Measurements from ENCODE around the gene STEAP1.
"Not testable (repeated sequence)": the region's sequence is repeated elsewhere in the genome, so short reads cannot be mapped to it uniquely, and the experiment has no call there.

Gene STEAP1

DNA sequence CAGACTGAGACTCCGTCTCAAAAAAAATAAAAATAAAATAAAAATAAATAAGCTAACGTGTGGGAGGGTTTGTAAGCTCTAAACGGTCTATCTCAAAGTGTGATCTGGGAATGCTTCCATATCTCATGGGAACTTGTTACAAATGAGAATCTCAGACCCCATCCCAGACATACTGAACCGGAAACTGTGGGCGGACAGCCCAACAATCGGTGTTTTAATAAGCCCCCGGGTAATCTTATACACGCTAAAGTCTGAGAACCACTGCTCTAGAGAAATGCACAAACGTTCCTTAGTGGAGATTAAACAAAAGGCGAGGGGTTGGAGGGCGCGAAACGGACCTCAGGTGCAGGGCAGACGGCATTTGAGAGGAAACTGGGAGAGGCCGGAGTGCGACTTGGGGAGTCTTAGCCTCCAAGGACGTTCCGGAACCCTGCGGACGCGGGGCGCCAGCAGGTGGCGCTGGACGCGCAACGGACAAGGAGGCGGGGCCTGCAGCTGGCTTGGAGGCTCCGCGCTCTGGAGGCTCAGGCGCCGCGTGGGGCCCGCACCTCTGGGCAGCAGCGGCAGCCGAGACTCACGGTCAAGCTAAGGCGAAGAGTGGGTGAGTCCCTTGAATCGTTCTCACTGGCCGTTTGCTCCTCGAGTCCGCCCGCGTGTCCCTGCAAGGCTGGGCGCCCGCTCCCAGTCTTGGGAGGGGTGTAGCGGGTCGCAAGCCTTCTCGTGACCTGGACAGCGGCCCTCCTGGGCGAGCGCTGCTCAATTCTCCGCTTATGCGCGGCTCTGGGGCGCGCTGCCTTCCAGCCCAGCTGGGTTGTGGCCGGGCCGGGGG is at the start of gene STEAP1:
STEAP1 (plus strand) TSS at position 527 of the 829 bp plus-strand sequence. CDS start 5,320 bp downstream, outside the sequence.
- peak within 1 kb of the TSS; percentile 51 for H3K4me3 ChIP-seq (ENCODE audit: low read depth, low read length)

DNA sequence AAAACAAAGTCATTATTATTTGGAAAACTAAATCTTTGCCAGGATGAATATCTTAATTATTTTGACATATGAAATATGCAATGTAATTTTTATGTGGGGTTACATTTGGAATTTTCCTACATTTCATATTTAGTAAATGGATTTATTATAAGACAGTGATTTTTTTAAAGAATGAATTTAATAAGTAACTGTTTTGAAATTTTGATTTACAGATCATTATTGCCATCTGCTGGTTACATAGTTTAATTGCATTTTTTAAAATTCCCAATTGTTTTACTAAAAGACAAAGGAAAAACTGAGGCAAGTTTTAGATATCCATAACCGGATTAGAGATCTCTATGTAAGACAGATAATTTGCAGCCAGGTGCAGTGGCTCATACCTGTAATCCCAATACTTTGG is 39.3 kb upstream of the STEAP1 start:
- not testable (repeated sequence) for H3K4me3 ChIP-seq (ENCODE audit: low read depth, low read length)

DNA sequence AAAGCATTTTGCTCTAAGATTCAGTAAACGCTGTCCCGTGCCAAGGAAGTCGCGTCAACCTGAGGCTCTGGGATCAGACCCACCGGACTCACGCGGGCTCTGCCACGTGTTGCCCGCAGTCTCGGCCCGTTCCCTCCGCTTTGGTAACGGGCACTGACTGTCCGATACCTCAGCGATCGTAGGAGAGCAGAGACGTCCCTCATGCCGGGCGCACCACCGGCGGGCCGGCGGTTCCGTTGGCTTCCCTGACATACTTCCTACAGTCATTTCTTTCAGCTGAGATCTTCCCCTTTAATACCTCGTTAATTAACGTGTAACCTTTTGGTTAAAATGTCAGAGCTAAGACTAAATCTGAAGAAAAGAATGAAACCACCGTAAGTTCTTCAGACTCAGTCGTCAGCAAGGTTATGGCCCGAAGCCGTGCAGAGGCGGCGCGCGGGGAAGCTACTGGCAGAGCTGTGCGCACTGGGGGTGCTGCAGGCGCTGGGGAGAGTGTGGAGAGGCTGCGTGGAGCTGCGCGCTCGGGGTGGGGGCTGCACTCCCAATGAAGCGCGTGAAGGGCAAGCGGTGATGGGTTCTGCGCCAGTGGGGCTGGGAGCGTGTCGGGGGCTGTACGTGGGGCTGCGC is 35.6 kb upstream of the STEAP1 start:
- peak overlapping the region; percentile 17 for H3K4me3 ChIP-seq (ENCODE audit: low read depth, low read length)

DNA sequence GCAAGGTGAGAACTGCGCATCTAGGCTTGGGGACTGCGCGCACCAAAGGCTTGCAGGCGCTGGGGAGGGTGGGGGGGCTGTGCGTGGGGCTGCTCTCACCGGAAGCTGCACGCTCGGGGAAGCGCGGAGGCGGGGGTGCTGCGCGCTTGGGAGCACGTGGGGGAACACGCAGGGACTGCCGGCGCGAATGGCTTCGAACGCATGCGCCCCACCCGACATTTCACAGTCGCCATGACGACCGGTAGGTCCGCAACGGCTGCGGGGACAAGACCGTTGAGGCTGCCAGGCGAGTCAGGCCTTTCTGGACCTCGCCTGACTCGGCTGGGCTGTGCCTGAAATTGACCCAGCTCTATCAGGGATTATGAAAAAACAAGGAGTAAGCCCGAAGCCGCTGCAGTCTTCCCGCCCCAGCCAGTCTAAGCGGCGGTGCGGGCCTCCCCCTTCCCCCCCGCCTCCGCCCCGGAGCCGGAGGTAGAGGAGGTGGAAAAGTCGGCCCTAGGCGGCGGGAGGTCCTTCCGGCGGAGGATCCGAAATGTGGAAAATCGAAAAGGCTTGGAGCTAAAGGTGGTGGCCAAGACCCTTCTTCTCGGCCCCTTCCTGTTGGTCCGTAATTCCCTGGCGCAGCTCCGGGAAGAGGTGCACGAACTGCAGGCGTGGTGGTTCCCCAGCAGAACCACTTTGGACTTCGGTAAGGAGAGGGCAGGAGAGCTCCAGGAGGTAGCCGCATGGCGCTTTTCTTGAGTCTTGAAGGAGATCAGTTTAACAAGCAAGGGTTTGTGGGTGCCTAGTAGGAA is 34.9 kb upstream of the STEAP1 start:
- H3K4me3 ChIP-seq (ENCODE audit: low read depth, low read length): peak overlapping the region; percentile 17

DNA sequence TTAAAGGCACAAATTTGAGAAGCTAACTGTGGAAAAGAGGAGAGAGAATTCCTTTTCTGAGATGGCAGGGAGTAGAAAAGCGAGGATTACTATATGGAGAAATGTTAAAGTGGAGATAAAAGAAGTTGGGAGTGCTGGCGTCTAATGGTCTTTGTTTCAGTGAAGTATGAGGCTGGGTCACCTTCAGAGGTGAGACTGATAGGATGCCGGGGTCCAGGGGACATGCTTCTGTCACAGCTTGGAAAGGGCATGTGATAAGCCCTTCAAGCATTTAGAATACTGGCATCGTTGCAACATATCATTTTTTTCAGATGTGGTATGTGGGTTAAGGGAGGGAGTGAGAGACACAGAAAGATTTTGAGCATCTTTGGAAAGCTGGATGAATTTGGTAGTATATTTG is 34.1 kb upstream of the STEAP1 start:
- H3K4me3 ChIP-seq (ENCODE audit: low read depth, low read length): not testable (repeated sequence)

DNA sequence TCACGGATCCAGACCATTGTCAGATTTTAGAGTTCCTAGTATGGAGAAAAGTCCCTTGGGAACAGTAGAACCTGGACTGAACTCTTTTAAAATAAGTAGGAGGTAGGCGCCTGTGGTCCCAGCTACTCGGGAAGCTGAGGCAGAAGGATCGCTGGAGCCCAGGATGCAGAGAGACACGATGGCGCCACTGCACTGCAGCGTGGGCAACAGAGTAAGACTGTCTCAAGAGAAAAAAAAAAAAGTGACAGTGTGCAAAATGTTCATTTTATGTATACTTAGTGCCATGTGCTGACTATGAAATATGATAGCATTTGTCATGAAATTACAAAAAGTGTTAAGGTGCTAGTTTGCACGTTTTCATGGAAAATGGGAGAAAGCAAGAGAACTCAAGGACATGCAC is 22.5 kb upstream of the STEAP1 start:
- not testable (repeated sequence) for H3K4me3 ChIP-seq (ENCODE audit: low read depth, low read length)

DNA sequence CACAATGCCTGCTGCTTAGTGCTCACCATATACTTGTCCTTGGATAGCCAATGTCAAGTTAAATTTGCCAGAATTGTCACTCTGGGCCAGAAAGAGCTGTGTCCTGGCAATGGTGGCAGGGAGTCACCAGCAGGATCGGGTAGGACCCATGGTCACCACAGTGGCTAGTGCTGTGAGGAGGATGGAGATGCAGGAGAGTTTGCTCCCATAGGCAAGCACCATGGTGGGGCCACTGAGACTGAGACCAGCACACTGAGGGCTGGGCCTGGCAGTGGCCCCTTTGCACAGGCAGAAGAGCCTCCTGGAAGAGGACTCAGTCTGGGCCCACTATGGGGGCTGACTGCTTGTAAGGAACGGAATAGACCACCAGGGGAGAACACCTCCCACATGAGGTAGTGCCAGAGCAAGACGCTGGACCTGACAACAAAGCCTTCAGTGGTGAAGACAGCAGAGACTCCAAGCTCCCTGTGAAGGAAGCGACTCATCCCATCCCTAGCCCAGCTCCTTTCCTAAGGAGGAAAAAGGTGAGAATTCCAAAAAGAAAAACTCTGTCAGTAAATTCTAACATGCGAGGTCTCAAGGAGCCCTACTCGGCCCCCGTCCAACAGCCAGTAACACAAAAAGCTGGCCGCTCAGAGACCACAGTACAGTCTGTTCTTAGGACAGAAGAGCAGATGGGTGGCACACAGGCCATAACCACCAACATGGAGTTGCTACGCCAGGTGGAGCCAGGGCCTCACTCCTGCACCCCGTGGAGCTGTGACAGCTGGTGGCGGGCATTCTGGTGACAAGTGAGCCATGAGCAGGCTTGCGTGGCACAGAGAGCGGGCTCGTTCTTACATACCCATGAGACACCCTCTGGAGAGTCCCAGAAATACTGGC is 6.9 kb upstream of the STEAP1 start:
- not testable (repeated sequence) for H3K4me3 ChIP-seq (ENCODE audit: low read depth, low read length)

DNA sequence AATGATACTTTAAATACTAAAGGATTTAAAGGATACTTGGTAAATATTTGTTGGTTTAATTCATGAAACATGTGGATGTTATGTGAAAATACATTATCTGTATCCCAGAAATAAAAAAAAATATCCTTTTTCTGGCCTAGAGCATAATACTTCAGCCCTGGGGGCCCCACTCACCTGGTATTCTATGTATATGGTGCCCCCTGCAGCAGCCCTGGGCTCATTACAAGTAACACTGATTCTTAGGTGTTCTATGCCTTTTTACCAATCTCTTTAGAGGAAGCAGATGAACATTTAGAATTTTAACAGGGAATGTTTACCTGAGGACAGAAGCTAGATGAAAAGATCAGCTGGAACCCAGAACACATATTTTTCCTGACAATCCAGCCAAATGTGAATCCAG is 4.8 kb upstream of the STEAP1 start:
- not testable (repeated sequence) for H3K4me3 ChIP-seq (ENCODE audit: low read depth, low read length)

DNA sequence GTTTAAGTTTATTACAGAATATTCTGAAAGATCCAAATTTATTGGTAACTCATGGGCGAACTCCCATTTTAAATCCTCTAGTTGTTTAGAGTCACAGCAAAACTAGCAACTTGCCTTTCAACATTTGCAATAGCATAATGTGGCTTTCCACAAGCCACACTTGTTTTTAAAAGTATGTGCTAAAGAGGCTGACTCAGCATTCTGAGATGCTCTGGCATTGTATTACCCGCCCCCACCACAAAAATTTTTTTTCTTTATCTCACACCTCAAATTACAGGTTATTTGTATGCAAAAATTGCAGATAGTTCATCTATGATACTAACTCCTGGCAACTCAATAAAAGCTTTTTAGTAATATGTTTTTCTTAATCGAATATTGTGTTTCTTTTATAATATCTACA is 2.4 kb upstream of the STEAP1 start:
- not testable (repeated sequence) for H3K4me3 ChIP-seq (ENCODE audit: low read depth, low read length)

DNA sequence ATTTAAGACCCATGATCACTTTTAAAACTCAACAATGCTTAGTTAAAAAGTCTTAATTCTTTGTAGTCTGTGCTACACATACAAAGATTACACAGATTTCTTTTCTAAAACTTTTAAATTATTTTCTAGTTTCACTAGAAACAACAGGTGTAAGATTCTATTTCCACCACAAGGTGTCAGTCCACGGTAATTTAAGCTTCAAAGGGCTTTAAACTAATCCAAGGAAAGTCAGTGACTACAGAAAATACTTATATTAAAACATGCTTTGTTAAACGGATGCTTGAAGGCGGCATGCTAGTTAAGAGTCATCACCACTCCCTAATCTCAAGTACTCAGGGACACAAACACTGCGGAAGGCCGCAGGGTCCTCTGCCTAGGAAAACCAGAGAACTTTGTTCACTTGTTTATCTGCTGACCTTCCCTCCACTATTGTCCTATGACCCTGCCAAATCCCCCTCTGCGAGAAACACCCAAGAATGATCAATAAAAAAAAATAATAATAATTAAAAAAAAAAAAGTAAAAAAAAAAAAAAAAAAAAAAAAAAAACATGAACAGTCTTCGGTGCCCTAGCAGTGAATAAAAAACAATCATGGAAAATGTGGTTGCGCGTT is 1.5 kb upstream of the STEAP1 start:
- not testable (repeated sequence) for H3K4me3 ChIP-seq (ENCODE audit: low read depth, low read length)

DNA sequence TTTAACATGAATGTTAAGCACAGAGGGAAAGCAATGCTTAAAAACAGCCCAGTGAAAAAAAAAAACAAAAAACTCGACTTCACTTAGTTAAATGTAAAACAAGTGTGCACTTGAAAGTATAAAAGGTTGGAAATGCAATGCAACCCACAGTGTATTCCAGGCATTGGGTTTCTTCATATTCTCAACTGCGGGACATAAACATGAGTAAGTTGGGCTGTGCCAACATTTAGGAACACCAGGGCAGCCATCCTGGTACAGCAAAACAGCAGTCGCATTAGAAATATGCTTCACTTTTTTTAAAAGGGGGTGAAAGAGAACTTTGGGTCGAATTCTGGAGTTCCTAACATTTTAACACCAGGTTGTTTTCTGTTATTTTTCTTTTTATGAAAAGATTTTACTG is 937 bp downstream of the STEAP1 start:
- no peak overlapping the region for H3K4me3 ChIP-seq (ENCODE audit: low read depth, low read length)

DNA sequence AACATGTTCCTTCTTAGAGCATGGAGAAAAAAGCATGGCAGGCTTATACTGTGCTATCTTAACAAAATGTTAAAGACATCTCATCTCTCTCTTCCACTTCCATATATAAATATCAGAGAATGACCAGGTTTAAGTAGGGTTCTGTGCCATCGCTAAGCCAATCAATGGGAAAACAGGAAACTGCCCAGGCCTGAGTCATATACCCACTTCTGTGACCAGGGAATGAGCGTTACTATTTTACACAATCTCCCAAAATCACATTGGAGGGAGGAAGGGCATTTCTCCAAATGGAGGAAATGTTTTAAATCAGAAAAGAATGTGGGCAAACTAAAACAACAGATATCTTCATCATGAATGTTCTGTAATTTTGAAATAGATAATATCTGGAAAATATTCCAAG is 3.1 kb downstream of the STEAP1 start:
- H3K4me3 ChIP-seq (ENCODE audit: low read depth, low read length): not testable (repeated sequence)

DNA sequence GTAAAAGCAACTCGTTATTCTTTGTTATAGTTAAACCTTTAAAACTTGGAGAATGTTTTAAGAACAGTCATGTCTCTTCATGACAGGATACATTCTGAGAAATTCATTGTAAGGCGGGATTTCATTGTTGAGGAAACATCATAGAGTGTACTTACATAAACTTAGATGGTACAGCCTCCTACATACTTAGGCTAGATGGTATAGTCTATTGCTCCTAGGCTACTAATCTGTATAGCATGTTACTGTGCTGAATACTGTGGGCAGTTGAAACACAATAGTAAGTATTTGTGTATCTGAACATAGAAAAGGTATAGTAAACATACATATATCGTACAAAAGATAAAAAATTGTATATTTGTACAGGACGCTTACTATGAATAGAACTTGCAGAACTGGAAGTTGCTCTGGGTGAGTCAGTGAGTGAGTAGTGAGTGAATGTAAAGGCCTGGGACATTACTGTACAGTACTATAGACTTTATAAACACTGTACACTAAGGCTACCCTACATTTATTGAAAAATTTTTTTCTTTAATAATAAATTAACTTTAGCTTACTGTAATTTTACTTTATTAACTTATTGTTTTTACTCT is 3.6 kb downstream of the STEAP1 start:
- not testable (repeated sequence) for H3K4me3 ChIP-seq (ENCODE audit: low read depth, low read length)

DNA sequence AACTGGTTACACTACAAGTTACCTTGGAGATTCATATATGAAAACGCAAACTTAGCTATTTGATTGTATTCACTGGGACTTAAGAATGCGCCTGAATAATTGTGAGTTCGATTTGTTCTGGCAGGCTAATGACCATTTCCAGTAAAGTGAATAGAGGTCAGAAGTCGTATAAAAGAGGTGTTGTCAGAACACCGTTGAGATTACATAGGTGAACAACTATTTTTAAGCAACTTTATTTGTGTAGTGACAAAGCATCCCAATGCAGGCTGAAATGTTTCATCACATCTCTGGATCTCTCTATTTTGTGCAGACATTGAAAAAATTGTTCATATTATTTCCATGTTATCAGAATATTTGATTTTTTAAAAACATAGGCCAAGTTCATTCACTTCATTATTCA is 9.3 kb downstream of the STEAP1 start:
- H3K4me3 ChIP-seq (ENCODE audit: low read depth, low read length): no peak overlapping the region

DNA sequence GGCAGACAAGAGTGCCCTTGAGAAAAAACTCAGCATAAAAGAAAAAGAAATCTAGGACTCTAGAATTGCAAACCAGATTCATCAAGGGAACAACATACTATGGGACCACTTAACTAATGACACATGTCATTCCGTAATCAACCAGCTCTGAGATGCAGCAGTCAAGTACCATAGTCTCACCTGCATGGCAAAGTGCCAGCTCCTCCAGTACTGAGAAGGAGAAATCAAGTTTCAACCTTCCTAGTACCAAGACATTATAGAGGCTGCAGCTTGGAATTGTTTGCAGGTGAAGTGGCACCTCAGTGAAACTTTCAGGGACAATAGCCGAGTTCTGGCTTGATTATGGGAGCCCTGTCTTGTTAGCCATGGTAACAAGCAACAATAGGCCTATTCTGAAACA is 11.5 kb downstream of the STEAP1 start:
- no peak overlapping the region for H3K4me3 ChIP-seq (ENCODE audit: low read depth, low read length)

DNA sequence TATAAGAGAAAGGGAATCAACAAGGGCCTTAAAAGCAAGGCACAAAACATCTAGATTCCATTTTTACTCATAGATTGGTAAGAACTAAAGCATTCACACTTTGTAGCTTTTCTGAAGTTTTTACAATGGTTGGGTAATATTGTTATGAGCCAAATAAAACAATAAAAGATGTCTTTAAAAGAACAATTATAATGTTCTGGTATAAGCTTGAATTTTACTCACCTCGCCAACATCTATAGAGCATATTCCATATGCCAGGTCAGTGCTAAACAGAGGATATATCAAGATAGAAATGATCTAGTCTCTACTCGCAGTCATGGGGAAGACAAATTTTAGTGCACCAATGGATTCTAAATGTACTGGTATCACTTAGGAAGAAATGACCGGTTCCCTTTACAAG is 11.9 kb downstream of the STEAP1 start:
- no peak overlapping the region for H3K4me3 ChIP-seq (ENCODE audit: low read depth, low read length)

DNA sequence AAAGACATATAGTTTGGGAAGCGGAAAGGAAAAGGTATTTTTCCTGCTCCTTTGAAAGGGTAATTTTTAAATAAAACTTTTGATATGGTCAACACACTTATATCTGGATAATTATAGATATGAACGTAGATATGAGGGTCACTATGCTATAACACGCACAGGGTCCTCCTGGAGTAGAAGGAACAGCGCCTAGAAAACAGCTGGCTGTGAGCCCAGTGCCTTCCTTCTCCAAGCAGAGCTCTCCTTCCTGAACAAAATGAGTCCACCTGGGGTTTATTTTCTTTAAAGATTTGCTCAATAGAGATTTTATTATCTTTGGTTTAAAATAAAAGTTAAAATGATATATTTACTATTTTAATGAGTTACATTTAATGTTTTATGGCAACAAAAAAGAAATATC is 13.1 kb downstream of the STEAP1 start:
- H3K4me3 ChIP-seq (ENCODE audit: low read depth, low read length): no peak overlapping the region

DNA sequence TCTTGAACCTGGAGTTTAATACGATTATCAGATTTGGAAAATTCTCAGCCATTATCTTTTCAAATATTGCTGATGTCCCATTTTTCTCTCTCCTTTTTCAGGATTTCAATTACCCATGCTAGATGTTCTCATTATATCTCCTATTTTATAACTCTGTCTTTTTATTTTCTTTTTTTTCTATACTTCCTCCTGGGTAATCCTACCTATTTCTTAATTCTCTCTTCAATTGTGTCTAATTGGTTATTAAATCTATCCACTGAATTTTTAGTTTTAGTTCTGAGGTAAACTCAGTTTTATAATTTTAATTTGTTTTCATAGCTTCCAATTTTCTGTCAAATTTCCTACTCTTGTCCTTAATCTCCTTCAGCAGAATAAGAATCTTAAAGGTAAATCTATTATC is 15.6 kb downstream of the STEAP1 start:
- no peak overlapping the region for H3K4me3 ChIP-seq (ENCODE audit: low read depth, low read length)

DNA sequence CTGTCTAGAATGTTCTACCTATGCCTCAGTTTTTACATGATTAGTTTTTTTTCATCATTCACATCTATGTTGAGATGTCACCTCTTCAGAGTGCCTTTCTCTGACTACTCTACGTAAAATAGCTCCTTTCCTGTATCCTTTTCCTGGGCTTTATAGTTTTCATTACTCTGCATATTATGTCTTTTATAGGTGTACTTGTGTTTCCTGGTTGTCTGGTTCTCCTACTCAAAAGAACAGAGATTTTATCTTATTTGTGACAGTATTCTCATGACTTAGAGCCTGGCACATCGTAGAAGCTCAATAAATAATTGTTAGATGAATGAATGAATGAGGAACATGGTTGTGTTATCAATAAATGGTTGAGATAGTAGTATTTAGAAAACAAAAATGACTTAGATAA is 17.9 kb downstream of the STEAP1 start:
- no peak overlapping the region for H3K4me3 ChIP-seq (ENCODE audit: low read depth, low read length)

DNA sequence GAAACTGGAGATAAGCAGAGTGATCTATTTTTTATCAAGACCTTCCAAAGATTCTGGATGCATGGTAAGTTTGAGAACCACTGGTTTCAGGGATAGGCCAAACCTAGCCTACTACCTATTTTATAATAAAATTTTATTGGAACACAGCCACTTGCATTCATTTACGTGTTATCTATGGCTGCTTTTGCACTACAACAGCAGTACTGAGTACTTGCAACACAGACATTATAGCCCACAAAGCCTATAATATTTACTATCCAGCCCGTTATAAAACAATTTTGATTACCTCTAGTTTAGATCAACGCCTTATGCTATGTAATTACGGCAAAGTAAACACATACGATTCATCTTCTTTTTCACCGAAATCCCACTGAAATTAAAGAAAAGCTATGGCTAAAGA is 18.4 kb downstream of the STEAP1 start:
- H3K4me3 ChIP-seq (ENCODE audit: low read depth, low read length): no peak overlapping the region
